Transverse colon (tissue), 4 donors: Measurements from ENCODE around the gene USP22. TPM values are rescaled to one million over a fixed set of nuclear protein-coding genes. Genes with fewer than 3 reads are reported as not detected.

Source experiments
- DNase-seq: peaks from one replicate; pipeline ENCODE4 v3.0.0-alpha.2; 2019
- H3K27ac ChIP-seq, 4 donors: fragments of 200-600 bp; sonication (generic); 2 replicates each; pipeline ENCODE4 v1.5.1; 2016 to 2018; ENCODE audit warnings: inconsistent platforms in 4 of 4
- H3K27me3 ChIP-seq: fragments of 200-600 bp; sonication (generic); 2 replicates; pipeline ENCODE4 v1.5.1; 2017; ENCODE audit warnings: inconsistent platforms
- H3K36me3 ChIP-seq, 4 donors: fragments of 200-600 bp; sonication (generic); 2 replicates each; pipeline ENCODE4 v1.5.1; 2017 to 2019; ENCODE audit warnings: inconsistent platforms in 4 of 4
- H3K4me1 ChIP-seq, 4 donors: fragments of 200-600 bp; sonication (generic); 2 replicates each; pipeline ENCODE4 v1.5.1; 2017 to 2020; ENCODE audit warnings: inconsistent platforms in 4 of 4
- H3K4me3 ChIP-seq, 4 donors: fragments of 200-600 bp; sonication (generic); 1 replicate in 1 of 4; 2 replicates in 3 of 4; pipeline versions ENCODE4 v1.5.1 to v1.6.1; 2017 to 2019; ENCODE audit warnings: inconsistent platforms in 4 of 4
- H3K9me3 ChIP-seq, 2 donors: fragments of 200-600 bp; sonication (generic); 2 replicates each; pipeline ENCODE4 v1.5.1; 2017 to 2019; ENCODE audit warnings: inconsistent platforms in 2 of 2
- CTCF ChIP-seq, 5 experiments: fragments of 200-600 bp in 3 of 5; fragments of 450-650 bp in 2 of 5; sonication (generic) in 3 of 5; IDR thresholded peaks; 1 replicate in 2 of 5; 2 replicates in 3 of 5; pipeline ENCODE4 v1.5.1; 2016 to 2017; ENCODE audit warnings: antibody characterized with exemption in 5 of 5, inconsistent platforms in 3 of 5, mild to moderate bottlenecking in 2 of 5, moderate library complexity in 1 of 5
- EP300 ChIP-seq: sonication (generic); formaldehyde crosslinking; IDR thresholded peaks from one replicate; pipeline ENCODE4 v1.6.1; 2017; ENCODE audit warnings: antibody characterized with exemption, low read depth
- POLR2A ChIP-seq: fragments of 450-650 bp; IDR thresholded peaks from one replicate; pipeline ENCODE4 v1.6.1; 2016; ENCODE audit warnings: antibody characterized with exemption, mild to moderate bottlenecking, moderate library complexity
- POLR2AphosphoS5 ChIP-seq, 3 donors: sonication (generic); formaldehyde crosslinking; IDR thresholded peaks; one replicate each; pipeline ENCODE4 v1.6.1; 2016; ENCODE audit warnings: antibody characterized with exemption in 3 of 3
- WGBS, 2 donors: methylation state at CpG; one replicate each; pipeline ENCODE4 v1.1.5; 2018; ENCODE audit warnings: low coverage in 1 of 2; 5-methylcytosine and 5-hydroxymethylcytosine counted together
- in situ Hi-C, 4 donors: fragments of 200-750 bp; cut with MboI; loops; one replicate each; pipeline versions ENCODE4 v1.15.0 to v1.15.1; 2017; ENCODE audit warnings: low sequenced_read_pairs in 3 of 4, low pct_ligation_motif_present in 1 of 4, low pct_unique_long_range_greater_than_20kb in 1 of 4
- intact Hi-C: fragments of 100-400 bp; cut with DNase I; formaldehyde crosslinking; loops from one replicate; pipeline ENCODE4 v1.15.1; 2023; ENCODE audit warnings: low total_unique reads
- total RNA-seq, 4 donors: library from RNA; depleted of rRNA; stranded (reverse); fragments of >200 nt; gene quantifications; one replicate each; pipeline ENCODE4 v1.1.0, GENCODE V29; 2016

Gene USP22
- total RNA-seq, 4 donors from 2014 or later: 95.5 to 123 (median 108) TPM

GRCh38 chr17:20996724-20997615 is 45.8 kb downstream of the USP22 start:
- peak; percentile 1 for DNase-seq
- WGBS, 2 donors: 75% methylated on average over 12 of the region's 12 CpGs; no CpG with 5 or more reads in 1 of the 2 donors
- no peak overlapping the region for H3K27ac ChIP-seq

GRCh38 chr17:20995873-20996723 is 46.7 kb downstream of the USP22 start:
- intact Hi-C loops: no loop called here
- DNase-seq: peak; percentile 4

More at GRCh38 chr17:20996724-20997615, 45.8 kb downstream of the USP22 start:
- TF ChIP-seq EP300: no peak
- TF ChIP-seq POLR2A: no peak
- no peak for TF ChIP-seq CTCF (IDR thresholded peaks at IDR 0.05)
- no peak for TF ChIP-seq POLR2AphosphoS5 (IDR thresholded peaks at IDR 0.05)
- in situ Hi-C loops: no loop called here
- intact Hi-C loops: no loop called here
- H3K4me3 ChIP-seq: no peak overlapping the region
- H3K9me3 ChIP-seq: no peaks in the 10 kb centered on the region
- no peaks in the 10 kb centered on the region for H3K27me3 ChIP-seq
- no peaks in the 10 kb centered on the region for H3K36me3 ChIP-seq
- peaks cover 9 to 42% (median 14%) of the 10 kb centered on the region in 4 donors for H3K4me1 ChIP-seq

GRCh38 chr17:20995164-20995872 is 47.5 kb downstream of the USP22 start:
- Histone ChIP-seq H3K36me3 (no peaks in the 10 kb centered on the region), H3K27me3 (no peaks in the 10 kb centered on the region), H3K27ac (no peak overlapping the region), H3K9me3 (no peaks in the 10 kb centered on the region), H3K4me1 (peaks cover 0 to 31% (median 8%) of the 10 kb centered on the region in 4 donors), H3K4me3 (no peak overlapping the region)
- 94% methylated on average over 11 of the region's 15 CpGs; no CpG with 5 or more reads in 1 of the 2 donors for WGBS, 2 donors
- in situ Hi-C loops: no loop called here
- TF ChIP-seq POLR2AphosphoS5 (IDR thresholded peaks at IDR 0.05) (no peak), EP300 (no peak), POLR2A (no peak), CTCF (IDR thresholded peaks at IDR 0.05) (no peak)
- peak; percentile 6 for DNase-seq
- intact Hi-C loops: no loop called here

More at GRCh38 chr17:20995873-20996723, 46.7 kb downstream of the USP22 start:
- in situ Hi-C loops: no loop called here
- no peak overlapping the region for H3K4me3 ChIP-seq
- no peaks in the 10 kb centered on the region for H3K36me3 ChIP-seq
- TF ChIP-seq POLR2AphosphoS5 (IDR thresholded peaks at IDR 0.05) (no peak), POLR2A (no peak), EP300 (no peak), CTCF (IDR thresholded peaks at IDR 0.05) (no peak)
- 79% methylated on average over 12 of the region's 12 CpGs; no CpG with 5 or more reads in 1 of the 2 donors for WGBS, 2 donors
- no peak overlapping the region for H3K27ac ChIP-seq
- no peaks in the 10 kb centered on the region for H3K27me3 ChIP-seq
- peaks cover 1 to 33% (median 10%) of the 10 kb centered on the region in 4 donors for H3K4me1 ChIP-seq
- no peaks in the 10 kb centered on the region for H3K9me3 ChIP-seq
